HepG2 (cell line): ENCODE data around the gene MCU. TPM values are rescaled to one million over a fixed set of nuclear protein-coding genes. Genes with fewer than 3 reads are reported as not detected.

ENCODE experiments used
- AGO2 ChIP-seq: fragments of 200-400 bp; formaldehyde crosslinking; optimal IDR thresholded peaks from 2 replicates; pipeline ENCODE3; 2017; ENCODE audit warnings: mild to moderate bottlenecking, low read depth, low read length, moderate library complexity
- BRF2 ChIP-seq: sonication (generic); formaldehyde crosslinking; IDR thresholded peaks from 2 replicates; pipeline ENCODE4 v1.8.1; 2022; ENCODE audit warnings: mild to moderate bottlenecking, missing genetic modification reagents
- CENPBD1 ChIP-seq: sonication (generic); formaldehyde crosslinking; IDR thresholded peaks from 2 replicates; pipeline ENCODE4 v1.8.0; 2022; ENCODE audit warnings: missing genetic modification reagents, low read depth, mild to moderate bottlenecking, borderline replicate concordance
- CERS6 ChIP-seq: sonication (generic); formaldehyde crosslinking; IDR thresholded peaks from 2 replicates; pipeline ENCODE4 v1.5.0; 2020; ENCODE audit warnings: missing genetic modification reagents
- FOXK1 ChIP-seq: sonication (generic); formaldehyde crosslinking; IDR thresholded peaks from 2 replicates; pipeline ENCODE4 v1.4.0; 2020; ENCODE audit warnings: low read depth, missing genetic modification reagents, borderline replicate concordance
- ISL2 ChIP-seq: sonication (generic); formaldehyde crosslinking; IDR thresholded peaks from 2 replicates; pipeline ENCODE4 v1.5.0; 2020; ENCODE audit warnings: missing genetic modification reagents
- JARID2 ChIP-seq: sonication (generic); formaldehyde crosslinking; IDR thresholded peaks from 2 replicates; pipeline ENCODE4 v1.8.1; 2023; ENCODE audit warnings: missing genetic modification reagents, inconsistent platforms; ENCODE audit not compliant: insufficient replicate concordance
- MEF2D ChIP-seq: sonication (generic); formaldehyde crosslinking; IDR thresholded peaks from 2 replicates; pipeline ENCODE4 v1.5.1; 2020; ENCODE audit warnings: mild to moderate bottlenecking, missing genetic modification reagents
- NAIF1 ChIP-seq: sonication (generic); formaldehyde crosslinking; IDR thresholded peaks from 2 replicates; pipeline ENCODE4 v1.5.0; 2020; ENCODE audit warnings: mild to moderate bottlenecking, missing genetic modification reagents, borderline replicate concordance
- NFE2 ChIP-seq: sonication (generic); formaldehyde crosslinking; IDR thresholded peaks from 2 replicates; pipeline ENCODE4 v1.4.0; 2020; ENCODE audit warnings: missing genetic modification reagents
- SMAD3 ChIP-seq: sonication (generic); formaldehyde crosslinking; IDR thresholded peaks from 2 replicates; pipeline ENCODE4 v1.4.0; 2020; ENCODE audit warnings: missing genetic modification reagents
- ZNF292 ChIP-seq: sonication (generic); formaldehyde crosslinking; IDR thresholded peaks from 2 replicates; pipeline ENCODE4 v1.8.1; 2022; ENCODE audit warnings: mild to moderate bottlenecking, low read depth, missing genetic modification reagents, borderline replicate concordance
- polyA plus RNA-seq, 8 experiments: library from polyadenylated mRNA; depleted of rRNA in 3 of 8; stranded (reverse) in 7 of 8; unstranded in 1 of 8; fragments of >200 nt; fragmentation: Illumina TruSeq in 4 of 8; extraction: Trizol in 4 of 8; gene quantifications; 2 replicates each; pipeline versions ENCODE4 v1.2.1 to v1.2.3, GENCODE V29; 2011 to 2016; ENCODE audit warnings: low read depth in 4 of 8, missing spikeins in 1 of 8, mixed read lengths in 1 of 8; ENCODE audit not compliant: insufficient read depth in 1 of 8
- total RNA-seq, 5 experiments: library from RNA; depleted of rRNA; stranded (reverse); fragments of >200 nt; fragmentation: Illumina TruSeq; extraction: Trizol; gene quantifications; 2 replicates each; pipeline ENCODE4 v1.2.3, GENCODE V29; 2016; ENCODE audit warnings: low read depth in 1 of 5
- TF ChIP-seq, protein P1 (sequence below): sonication (generic); formaldehyde crosslinking; IDR thresholded peaks from 2 replicates; pipeline ENCODE4 v1.8.0; 2022; ENCODE audit warnings: low read depth, missing genetic modification reagents
- TF ChIP-seq, protein P2 (sequence below): sonication (generic); formaldehyde crosslinking; IDR thresholded peaks from 2 replicates; pipeline ENCODE4 v1.5.0; 2020; ENCODE audit warnings: mild to moderate bottlenecking, missing genetic modification reagents
- TF ChIP-seq, protein P3 (sequence below): sonication (generic); formaldehyde crosslinking; IDR thresholded peaks from 2 replicates; pipeline ENCODE4 v1.8.1; 2022; ENCODE audit warnings: low read depth, mild to moderate bottlenecking, missing genetic modification reagents
- TF ChIP-seq, protein P4 (sequence below): sonication (generic); formaldehyde crosslinking; IDR thresholded peaks from 2 replicates; pipeline ENCODE4 v1.4.0; 2020; ENCODE audit warnings: mild to moderate bottlenecking, low read depth, missing genetic modification reagents

MCU gene
- total and polyA plus RNA-seq, 2 of the 13 experiments (the other 11 are each of a cell fraction or from before 2014, with no cell fraction given) = 25.9 to 64.5 TPM

DNA sequence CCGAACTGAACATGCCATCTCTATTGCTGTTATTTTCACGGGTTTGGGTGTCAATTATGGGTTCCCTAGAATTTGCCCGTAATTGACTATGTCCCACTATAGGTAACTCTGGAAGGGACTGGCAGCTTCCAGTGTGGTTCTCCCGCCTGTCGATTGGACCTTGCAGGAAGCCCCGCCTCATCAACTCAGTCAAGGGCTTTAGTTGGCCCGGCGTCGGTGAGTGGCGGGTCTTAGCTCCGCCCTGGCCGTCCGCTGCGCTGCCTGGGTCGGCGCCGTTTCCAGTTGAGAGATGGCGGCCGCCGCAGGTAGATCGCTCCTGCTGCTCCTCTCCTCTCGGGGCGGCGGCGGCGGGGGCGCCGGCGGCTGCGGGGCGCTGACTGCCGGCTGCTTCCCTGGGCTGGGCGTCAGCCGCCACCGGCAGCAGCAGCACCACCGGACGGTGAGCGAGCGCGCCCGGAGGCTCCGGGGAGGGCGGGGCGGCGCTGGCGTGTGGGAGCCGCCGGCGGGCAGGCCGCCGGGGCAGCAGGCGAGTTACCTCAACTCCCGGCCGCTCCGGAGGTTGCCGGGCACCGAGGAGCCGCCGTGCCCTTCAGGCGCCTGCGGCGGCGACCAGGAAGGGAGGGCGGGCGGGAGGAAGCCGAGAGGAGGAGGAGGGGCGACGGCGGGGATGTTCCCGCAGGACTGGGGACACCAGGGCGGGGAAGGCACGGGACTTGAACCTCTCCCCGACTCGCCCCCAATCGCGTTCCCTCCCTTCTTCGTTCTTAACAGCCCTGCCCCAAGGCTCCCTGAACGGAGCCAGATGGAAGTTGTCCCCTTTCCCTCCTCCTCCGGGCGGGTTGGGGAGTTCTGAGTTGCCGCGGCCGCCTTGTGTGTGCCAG lies at the start of gene MCU (continued):
- no peak for TF ChIP-seq CERS6 (CRISPR knock-in tag)
- TF ChIP-seq, protein P1, sequence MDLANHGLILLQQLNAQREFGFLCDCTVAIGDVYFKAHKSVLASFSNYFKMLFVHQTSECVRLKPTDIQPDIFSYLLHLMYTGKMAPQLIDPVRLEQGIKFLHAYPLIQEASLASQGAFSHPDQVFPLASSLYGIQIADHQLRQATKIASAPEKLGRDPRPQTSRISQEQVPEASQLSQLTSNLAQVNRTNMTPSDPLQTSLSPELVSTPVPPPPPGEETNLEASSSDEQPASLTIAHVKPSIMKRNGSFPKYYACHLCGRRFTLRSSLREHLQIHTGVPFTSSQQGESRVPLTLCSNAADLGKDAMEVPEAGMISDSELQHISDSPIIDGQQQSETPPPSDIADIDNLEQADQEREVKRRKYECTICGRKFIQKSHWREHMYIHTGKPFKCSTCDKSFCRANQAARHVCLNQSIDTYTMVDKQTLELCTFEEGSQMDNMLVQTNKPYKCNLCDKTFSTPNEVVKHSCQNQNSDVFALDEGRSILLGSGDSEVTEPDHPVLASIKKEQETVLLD (CRISPR knock-in tag) = no peak
- TF ChIP-seq, protein P2, sequence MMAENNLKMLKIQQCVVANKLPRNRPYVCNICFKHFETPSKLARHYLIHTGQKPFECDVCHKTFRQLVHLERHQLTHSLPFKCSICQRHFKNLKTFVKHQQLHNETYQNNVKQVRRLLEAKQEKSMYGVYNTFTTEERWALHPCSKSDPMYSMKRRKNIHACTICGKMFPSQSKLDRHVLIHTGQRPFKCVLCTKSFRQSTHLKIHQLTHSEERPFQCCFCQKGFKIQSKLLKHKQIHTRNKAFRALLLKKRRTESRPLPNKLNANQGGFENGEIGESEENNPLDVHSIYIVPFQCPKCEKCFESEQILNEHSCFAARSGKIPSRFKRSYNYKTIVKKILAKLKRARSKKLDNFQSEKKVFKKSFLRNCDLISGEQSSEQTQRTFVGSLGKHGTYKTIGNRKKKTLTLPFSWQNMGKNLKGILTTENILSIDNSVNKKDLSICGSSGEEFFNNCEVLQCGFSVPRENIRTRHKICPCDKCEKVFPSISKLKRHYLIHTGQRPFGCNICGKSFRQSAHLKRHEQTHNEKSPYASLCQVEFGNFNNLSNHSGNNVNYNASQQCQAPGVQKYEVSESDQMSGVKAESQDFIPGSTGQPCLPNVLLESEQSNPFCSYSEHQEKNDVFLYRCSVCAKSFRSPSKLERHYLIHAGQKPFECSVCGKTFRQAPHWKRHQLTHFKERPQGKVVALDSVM (CRISPR knock-in tag) = no peak
- no peak for TF ChIP-seq NFE2 (CRISPR knock-in tag)
- peak; percentile 25 for TF ChIP-seq AGO2
- 0 out of 2 replicates have a peak, but pooled peaks have one; percentile 26 for TF ChIP-seq ZNF292
- no peak for TF ChIP-seq BRF2 (CRISPR knock-in tag)
- TF ChIP-seq MEF2D (CRISPR knock-in tag) = no peak
- no peak for TF ChIP-seq CENPBD1 (CRISPR knock-in tag)
- TF ChIP-seq NAIF1 (CRISPR knock-in tag) = no peak
- TF ChIP-seq, protein P3, sequence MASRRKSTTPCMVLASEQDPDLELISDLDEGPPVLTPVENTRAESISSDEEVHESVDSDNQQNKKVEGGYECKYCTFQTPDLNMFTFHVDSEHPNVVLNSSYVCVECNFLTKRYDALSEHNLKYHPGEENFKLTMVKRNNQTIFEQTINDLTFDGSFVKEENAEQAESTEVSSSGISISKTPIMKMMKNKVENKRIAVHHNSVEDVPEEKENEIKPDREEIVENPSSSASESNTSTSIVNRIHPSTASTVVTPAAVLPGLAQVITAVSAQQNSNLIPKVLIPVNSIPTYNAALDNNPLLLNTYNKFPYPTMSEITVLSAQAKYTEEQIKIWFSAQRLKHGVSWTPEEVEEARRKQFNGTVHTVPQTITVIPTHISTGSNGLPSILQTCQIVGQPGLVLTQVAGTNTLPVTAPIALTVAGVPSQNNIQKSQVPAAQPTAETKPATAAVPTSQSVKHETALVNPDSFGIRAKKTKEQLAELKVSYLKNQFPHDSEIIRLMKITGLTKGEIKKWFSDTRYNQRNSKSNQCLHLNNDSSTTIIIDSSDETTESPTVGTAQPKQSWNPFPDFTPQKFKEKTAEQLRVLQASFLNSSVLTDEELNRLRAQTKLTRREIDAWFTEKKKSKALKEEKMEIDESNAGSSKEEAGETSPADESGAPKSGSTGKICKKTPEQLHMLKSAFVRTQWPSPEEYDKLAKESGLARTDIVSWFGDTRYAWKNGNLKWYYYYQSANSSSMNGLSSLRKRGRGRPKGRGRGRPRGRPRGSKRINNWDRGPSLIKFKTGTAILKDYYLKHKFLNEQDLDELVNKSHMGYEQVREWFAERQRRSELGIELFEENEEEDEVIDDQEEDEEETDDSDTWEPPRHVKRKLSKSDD (CRISPR knock-in tag) = no peak
- no peak for TF ChIP-seq JARID2
- TF ChIP-seq, protein P4, sequence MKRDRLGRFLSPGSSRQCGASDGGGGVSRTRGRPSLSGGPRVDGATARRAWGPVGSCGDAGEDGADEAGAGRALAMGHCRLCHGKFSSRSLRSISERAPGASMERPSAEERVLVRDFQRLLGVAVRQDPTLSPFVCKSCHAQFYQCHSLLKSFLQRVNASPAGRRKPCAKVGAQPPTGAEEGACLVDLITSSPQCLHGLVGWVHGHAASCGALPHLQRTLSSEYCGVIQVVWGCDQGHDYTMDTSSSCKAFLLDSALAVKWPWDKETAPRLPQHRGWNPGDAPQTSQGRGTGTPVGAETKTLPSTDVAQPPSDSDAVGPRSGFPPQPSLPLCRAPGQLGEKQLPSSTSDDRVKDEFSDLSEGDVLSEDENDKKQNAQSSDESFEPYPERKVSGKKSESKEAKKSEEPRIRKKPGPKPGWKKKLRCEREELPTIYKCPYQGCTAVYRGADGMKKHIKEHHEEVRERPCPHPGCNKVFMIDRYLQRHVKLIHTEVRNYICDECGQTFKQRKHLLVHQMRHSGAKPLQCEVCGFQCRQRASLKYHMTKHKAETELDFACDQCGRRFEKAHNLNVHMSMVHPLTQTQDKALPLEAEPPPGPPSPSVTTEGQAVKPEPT (CRISPR knock-in tag) = no peak
- TF ChIP-seq FOXK1 = no peak; the same call in 1 of the 2 replicates
- 0 out of 2 replicates have a peak, but pooled peaks have one; percentile 26 for TF ChIP-seq SMAD3 (CRISPR knock-in tag)
- no peak for TF ChIP-seq ISL2 (CRISPR knock-in tag)
